ENCODE data around the gene GFRA1. TPM values are rescaled to one million over a fixed set of nuclear protein-coding genes. Genes with fewer than 3 reads are reported as not detected.

GFRA1 gene
- polyA plus RNA-seq, 2 of the 4 experiments (the other 2 are of a cell fraction), result 4.0 to 9.5 TPM

DNA sequence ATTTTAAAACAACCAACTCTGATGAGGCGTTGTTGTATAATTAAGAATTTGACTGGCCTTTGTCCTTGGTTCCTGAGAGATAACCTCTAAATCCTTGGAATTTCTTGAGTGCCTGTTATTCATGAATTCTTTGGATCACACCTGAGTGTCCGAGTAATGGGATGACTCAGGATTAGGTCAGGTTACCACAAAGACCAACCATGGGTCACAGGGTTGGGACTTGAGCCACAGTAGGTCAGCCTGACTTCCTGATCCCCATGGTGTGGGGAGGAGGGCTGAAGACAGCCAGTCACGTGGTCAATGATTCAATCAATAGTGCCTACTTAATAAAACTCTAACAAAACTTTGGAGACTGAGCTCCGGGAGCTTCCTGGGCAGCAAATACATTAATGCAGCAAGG, 192.5 kb downstream of the GFRA1 start:
- 0 out of 6 replicates have a peak, but pooled peaks of 1 of the 2 experiments have one; percentile 35 for ATAC-seq

DNA sequence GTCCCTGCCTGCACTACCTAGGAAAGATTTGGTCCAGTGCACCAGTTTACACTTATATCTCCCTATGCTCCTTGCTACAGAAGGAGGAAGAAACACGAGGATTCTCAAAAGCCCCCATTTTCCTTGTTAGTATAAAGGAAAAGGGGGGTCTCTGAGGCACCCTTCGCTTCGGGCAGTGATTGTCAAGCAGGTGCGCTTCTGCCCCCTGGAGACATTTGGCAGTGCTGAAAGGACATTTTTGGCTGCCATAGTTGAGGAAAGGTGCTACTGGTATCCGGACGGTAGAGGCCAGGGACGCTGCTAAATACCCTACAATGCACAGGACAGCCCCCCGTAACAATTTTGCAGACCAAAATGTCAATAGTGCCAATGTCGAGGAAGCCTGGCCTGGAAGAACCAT, 193.7 kb downstream of the GFRA1 start:
- H3K27ac ChIP-seq, result no peak overlapping the region
- no peak overlapping the region for H3K4me3 ChIP-seq
- WGBS (ENCODE audit: missing lambda C conversion rate), result 60% methylated on average over 9 of the region's 9 CpGs
- ChIA-PET CTCF (no interaction called here), POLR2A (no interaction called here)
- H3K9me3 ChIP-seq, result no peaks in the 10 kb centered on the region
- no peak for ATAC-seq
- no peak for FAIRE-seq
- no peak for DNase-seq (ENCODE audit: low read depth in 1 of 2, low spot score in 1 of 2)
- H3K4me1 ChIP-seq, result peaks cover 7% of the 10 kb centered on the region; the same call in 2 of the 3 replicates
- TF ChIP-seq HOXA7 (CRISPR knock-in tag; IDR thresholded peaks at IDR 0.05), result no peak
- H3K4me2 ChIP-seq, result no peak overlapping the region

More for the DNA sequence above, 192.5 kb downstream of the GFRA1 start:
- peak; percentile 4 to 9 for DNase-seq (ENCODE audit: low read depth in 1 of 2, low spot score in 1 of 2)
- Histone ChIP-seq H3K9me3 (no peaks in the 10 kb centered on the region), H3K27ac (peak overlapping the region in 1 of 2 experiments; percentile 32; a peak in 2 of 6 replicates), H3K4me2 (peak overlapping the region; percentile 7; the same call in 1 of the 3 replicates), H3K4me3 (no peak overlapping the region), H3K4me1 (peaks cover 7% of the 10 kb centered on the region; the same call in 2 of the 3 replicates)
- no peak for FAIRE-seq
- TF ChIP-seq POLR2AphosphoS2 (conservative IDR thresholded peaks at IDR 0.05; ENCODE audit: low read length) (no peak), CBX2 (IDR thresholded peaks at IDR 0.05; ENCODE audit: borderline replicate concordance, low read depth) (no peak), MAFK (IDR thresholded peaks at IDR 0.05; ENCODE audit: partially characterized antibody) (no peak), HOXA7 (CRISPR knock-in tag; IDR thresholded peaks at IDR 0.05) (no peak), TP53 (CRISPR knock-in tag; IDR thresholded peaks at IDR 0.05) (no peak), ZC3H11A (IDR thresholded peaks at IDR 0.05) (no peak), CBX8 (IDR thresholded peaks at IDR 0.05) (no peak), POLR2A (IDR thresholded peaks at IDR 0.05; ENCODE audit: low read length) (no peak), ESRRA (IDR thresholded peaks at IDR 0.05; ENCODE audit: borderline replicate concordance, low read length) (no peak), ZNF302 (CRISPR knock-in tag; IDR thresholded peaks at IDR 0.05) (no peak), FOSL2 (IDR thresholded peaks at IDR 0.05) (no peak), FOSL2 (CRISPR knock-in tag; IDR thresholded peaks at IDR 0.05) (0 out of 2 replicates have a peak, but pooled peaks have one; percentile 5)
- TF ChIP-seq, protein P1, sequence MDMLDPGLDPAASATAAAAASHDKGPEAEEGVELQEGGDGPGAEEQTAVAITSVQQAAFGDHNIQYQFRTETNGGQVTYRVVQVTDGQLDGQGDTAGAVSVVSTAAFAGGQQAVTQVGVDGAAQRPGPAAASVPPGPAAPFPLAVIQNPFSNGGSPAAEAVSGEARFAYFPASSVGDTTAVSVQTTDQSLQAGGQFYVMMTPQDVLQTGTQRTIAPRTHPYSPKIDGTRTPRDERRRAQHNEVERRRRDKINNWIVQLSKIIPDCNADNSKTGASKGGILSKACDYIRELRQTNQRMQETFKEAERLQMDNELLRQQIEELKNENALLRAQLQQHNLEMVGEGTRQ (IDR thresholded peaks at IDR 0.05), result peak; percentile 26; the same call in 1 of the 2 replicates
- TF ChIP-seq, protein P2, sequence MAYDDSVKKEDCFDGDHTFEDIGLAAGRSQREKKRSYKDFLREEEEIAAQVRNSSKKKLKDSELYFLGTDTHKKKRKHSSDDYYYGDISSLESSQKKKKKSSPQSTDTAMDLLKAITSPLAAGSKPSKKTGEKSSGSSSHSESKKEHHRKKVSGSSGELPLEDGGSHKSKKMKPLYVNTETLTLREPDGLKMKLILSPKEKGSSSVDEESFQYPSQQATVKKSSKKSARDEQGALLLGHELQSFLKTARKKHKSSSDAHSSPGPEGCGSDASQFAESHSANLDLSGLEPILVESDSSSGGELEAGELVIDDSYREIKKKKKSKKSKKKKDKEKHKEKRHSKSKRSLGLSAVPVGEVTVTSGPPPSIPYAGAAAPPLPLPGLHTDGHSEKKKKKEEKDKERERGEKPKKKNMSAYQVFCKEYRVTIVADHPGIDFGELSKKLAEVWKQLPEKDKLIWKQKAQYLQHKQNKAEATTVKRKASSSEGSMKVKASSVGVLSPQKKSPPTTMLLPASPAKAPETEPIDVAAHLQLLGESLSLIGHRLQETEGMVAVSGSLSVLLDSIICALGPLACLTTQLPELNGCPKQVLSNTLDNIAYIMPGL (CRISPR knock-in tag; IDR thresholded peaks at IDR 0.05; ENCODE audit: borderline replicate concordance), result no peak
- 49% methylated on average over 4 of the region's 4 CpGs for WGBS (ENCODE audit: missing lambda C conversion rate)
- POLR2A ChIA-PET, result no interaction called here
- CTCF ChIA-PET, result no interaction called here

DNA sequence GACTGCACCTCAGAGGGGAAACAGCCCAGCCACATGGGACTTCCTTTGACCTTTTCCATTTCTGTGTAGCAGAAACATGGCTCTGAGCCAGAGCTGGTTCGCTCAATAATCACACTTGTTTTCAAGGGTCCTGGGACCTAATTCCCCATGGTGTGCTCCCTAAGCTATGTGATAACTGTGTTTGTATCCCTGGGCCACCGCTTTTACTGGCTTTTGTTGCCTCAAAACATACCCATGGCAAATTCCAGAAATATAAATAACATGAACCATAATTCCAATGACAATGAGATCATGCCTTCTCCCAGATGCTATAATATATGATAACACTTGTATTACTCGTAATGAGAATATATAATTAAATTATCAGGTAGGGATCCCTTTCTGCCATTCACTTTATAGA, 196.4 kb downstream of the GFRA1 start:
- Histone ChIP-seq H3K4me1 (peaks cover 7% of the 10 kb centered on the region; the same call in 2 of the 3 replicates), H3K4me3 (no peak overlapping the region), H3K27ac (no peak overlapping the region), H3K9me3 (no peaks in the 10 kb centered on the region), H3K4me2 (no peak overlapping the region)
- POLR2A ChIA-PET, result no interaction called here
- 65% methylated on average over 3 of the region's 3 CpGs for WGBS (ENCODE audit: missing lambda C conversion rate)
- TF ChIP-seq FOSL2 (IDR thresholded peaks at IDR 0.05) (no peak), FOSL2 (CRISPR knock-in tag; IDR thresholded peaks at IDR 0.05) (no peak), CHD2 (IDR thresholded peaks at IDR 0.05; ENCODE audit: low read length, partially characterized antibody) (no peak), ZC3H11A (IDR thresholded peaks at IDR 0.05) (no peak), ESRRA (IDR thresholded peaks at IDR 0.05; ENCODE audit: borderline replicate concordance, low read length) (no peak), HOXA7 (CRISPR knock-in tag; IDR thresholded peaks at IDR 0.05) (no peak), ZNF302 (CRISPR knock-in tag; IDR thresholded peaks at IDR 0.05) (no peak), KDM1A (IDR thresholded peaks at IDR 0.05; ENCODE audit: low read depth) (no peak), RAD21 (conservative IDR thresholded peaks at IDR 0.05 in 1 of 2, IDR thresholded peaks at IDR 0.05 in 1 of 2) (no peak), MAZ (IDR thresholded peaks at IDR 0.05; ENCODE audit: borderline replicate concordance, low read depth, low read length) (no peak), HOXB5 (CRISPR knock-in tag; IDR thresholded peaks at IDR 0.05) (no peak), RCOR1 (IDR thresholded peaks at IDR 0.05; ENCODE audit: low read depth, low read length) (no peak), BHLHE40 (IDR thresholded peaks at IDR 0.05; ENCODE audit: low read depth, low read length) (no peak), SREBF2 (IDR thresholded peaks at IDR 0.05) (no peak), POLR2AphosphoS2 (conservative IDR thresholded peaks at IDR 0.05; ENCODE audit: low read length) (no peak), EHF (CRISPR knock-in tag; IDR thresholded peaks at IDR 0.05) (no peak), FOXS1 (CRISPR knock-in tag; IDR thresholded peaks at IDR 0.05) (no peak)
- TF ChIP-seq, protein P3, sequence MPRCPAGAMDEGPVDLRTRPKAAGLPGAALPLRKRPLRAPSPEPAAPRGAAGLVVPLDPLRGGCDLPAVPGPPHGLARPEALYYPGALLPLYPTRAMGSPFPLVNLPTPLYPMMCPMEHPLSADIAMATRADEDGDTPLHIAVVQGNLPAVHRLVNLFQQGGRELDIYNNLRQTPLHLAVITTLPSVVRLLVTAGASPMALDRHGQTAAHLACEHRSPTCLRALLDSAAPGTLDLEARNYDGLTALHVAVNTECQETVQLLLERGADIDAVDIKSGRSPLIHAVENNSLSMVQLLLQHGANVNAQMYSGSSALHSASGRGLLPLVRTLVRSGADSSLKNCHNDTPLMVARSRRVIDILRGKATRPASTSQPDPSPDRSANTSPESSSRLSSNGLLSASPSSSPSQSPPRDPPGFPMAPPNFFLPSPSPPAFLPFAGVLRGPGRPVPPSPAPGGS (IDR thresholded peaks at IDR 0.05), result no peak
- TF ChIP-seq, protein P4, sequence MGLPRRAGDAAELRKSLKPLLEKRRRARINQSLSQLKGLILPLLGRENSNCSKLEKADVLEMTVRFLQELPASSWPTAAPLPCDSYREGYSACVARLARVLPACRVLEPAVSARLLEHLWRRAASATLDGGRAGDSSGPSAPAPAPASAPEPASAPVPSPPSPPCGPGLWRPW (IDR thresholded peaks at IDR 0.05), result no peak
- TF ChIP-seq, protein P5, sequence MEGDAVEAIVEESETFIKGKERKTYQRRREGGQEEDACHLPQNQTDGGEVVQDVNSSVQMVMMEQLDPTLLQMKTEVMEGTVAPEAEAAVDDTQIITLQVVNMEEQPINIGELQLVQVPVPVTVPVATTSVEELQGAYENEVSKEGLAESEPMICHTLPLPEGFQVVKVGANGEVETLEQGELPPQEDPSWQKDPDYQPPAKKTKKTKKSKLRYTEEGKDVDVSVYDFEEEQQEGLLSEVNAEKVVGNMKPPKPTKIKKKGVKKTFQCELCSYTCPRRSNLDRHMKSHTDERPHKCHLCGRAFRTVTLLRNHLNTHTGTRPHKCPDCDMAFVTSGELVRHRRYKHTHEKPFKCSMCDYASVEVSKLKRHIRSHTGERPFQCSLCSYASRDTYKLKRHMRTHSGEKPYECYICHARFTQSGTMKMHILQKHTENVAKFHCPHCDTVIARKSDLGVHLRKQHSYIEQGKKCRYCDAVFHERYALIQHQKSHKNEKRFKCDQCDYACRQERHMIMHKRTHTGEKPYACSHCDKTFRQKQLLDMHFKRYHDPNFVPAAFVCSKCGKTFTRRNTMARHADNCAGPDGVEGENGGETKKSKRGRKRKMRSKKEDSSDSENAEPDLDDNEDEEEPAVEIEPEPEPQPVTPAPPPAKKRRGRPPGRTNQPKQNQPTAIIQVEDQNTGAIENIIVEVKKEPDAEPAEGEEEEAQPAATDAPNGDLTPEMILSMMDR (IDR thresholded peaks at IDR 0.05), result no peak
- FAIRE-seq (no peak), DNase-seq (ENCODE audit: low read depth in 1 of 2, low spot score in 1 of 2) (no peak), ATAC-seq (no peak)
- CTCF ChIA-PET, result interaction anchor here (1.0 kb wide), 1 partner anchor 11 kb away, joined by 3 read pairs; no protein-coding TSS in a partner anchor
